HL-60 (cell line): ENCODE measurements around the gene SDCCAG8.

Experiments
- POLR2AphosphoS5 ChIP-seq: IDR thresholded peaks from 2 replicates; pipeline ENCODE4 v1.6.1; 2012; ENCODE audit warnings: low read depth
- TF ChIP-seq, protein P1 (sequence below): IDR thresholded peaks from one replicate; pipeline ENCODE4 v1.5.1; 2011; ENCODE audit warnings: low read length, control low read depth, inconsistent platforms; ENCODE audit not compliant: insufficient read depth
- TF ChIP-seq, protein P2 (sequence below): IDR thresholded peaks from 2 replicates; pipeline ENCODE4 v1.6.1; 2012; ENCODE audit warnings: low read depth; ENCODE audit not compliant: insufficient replicate concordance

- TF ChIP-seq, protein P1, sequence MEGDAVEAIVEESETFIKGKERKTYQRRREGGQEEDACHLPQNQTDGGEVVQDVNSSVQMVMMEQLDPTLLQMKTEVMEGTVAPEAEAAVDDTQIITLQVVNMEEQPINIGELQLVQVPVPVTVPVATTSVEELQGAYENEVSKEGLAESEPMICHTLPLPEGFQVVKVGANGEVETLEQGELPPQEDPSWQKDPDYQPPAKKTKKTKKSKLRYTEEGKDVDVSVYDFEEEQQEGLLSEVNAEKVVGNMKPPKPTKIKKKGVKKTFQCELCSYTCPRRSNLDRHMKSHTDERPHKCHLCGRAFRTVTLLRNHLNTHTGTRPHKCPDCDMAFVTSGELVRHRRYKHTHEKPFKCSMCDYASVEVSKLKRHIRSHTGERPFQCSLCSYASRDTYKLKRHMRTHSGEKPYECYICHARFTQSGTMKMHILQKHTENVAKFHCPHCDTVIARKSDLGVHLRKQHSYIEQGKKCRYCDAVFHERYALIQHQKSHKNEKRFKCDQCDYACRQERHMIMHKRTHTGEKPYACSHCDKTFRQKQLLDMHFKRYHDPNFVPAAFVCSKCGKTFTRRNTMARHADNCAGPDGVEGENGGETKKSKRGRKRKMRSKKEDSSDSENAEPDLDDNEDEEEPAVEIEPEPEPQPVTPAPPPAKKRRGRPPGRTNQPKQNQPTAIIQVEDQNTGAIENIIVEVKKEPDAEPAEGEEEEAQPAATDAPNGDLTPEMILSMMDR: no peak
- TF ChIP-seq POLR2AphosphoS5: no peak
- TF ChIP-seq, protein P2, sequence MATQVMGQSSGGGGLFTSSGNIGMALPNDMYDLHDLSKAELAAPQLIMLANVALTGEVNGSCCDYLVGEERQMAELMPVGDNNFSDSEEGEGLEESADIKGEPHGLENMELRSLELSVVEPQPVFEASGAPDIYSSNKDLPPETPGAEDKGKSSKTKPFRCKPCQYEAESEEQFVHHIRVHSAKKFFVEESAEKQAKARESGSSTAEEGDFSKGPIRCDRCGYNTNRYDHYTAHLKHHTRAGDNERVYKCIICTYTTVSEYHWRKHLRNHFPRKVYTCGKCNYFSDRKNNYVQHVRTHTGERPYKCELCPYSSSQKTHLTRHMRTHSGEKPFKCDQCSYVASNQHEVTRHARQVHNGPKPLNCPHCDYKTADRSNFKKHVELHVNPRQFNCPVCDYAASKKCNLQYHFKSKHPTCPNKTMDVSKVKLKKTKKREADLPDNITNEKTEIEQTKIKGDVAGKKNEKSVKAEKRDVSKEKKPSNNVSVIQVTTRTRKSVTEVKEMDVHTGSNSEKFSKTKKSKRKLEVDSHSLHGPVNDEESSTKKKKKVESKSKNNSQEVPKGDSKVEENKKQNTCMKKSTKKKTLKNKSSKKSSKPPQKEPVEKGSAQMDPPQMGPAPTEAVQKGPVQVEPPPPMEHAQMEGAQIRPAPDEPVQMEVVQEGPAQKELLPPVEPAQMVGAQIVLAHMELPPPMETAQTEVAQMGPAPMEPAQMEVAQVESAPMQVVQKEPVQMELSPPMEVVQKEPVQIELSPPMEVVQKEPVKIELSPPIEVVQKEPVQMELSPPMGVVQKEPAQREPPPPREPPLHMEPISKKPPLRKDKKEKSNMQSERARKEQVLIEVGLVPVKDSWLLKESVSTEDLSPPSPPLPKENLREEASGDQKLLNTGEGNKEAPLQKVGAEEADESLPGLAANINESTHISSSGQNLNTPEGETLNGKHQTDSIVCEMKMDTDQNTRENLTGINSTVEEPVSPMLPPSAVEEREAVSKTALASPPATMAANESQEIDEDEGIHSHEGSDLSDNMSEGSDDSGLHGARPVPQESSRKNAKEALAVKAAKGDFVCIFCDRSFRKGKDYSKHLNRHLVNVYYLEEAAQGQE: no peak
Observed at GRCh38 chr1:243500512-243500911, 244.7 kb downstream of the SDCCAG8 start.
